Daoy (cell line): ENCODE results near the gene AHDC1. TPM values are rescaled to one million over a fixed set of nuclear protein-coding genes. Genes with fewer than 3 reads are reported as not detected.

Experiments
- total RNA-seq: library from RNA; depleted of rRNA; stranded (reverse); fragments of >200 nt; shearing (Covaris generic); gene quantifications from 2 replicates; pipeline ENCODE4 v1.2.3, GENCODE V29; 2014; rRNA removed

The AHDC1 gene
- total RNA-seq, 1 experiment from 2014 or later: 4.7 TPM

Other genes starting within 250 kb of the AHDC1 start
- gene MAP3K6, start 237.2 kb downstream of the AHDC1 start, total RNA-seq: 8.2 and 12.1 TPM in 2 replicates
- gene FCN3, start 229.3 kb downstream of the AHDC1 start, total RNA-seq: not detected in 2 replicates
- gene CD164L2, start 220.8 kb downstream of the AHDC1 start, total RNA-seq: not detected in 2 replicates
- gene GPR3, start 211.5 kb downstream of the AHDC1 start, total RNA-seq: 0.80 and 2.0 TPM in 2 replicates
- gene WASF2, start 114.0 kb downstream of the AHDC1 start, total RNA-seq: 11.1 and 12.3 TPM in 2 replicates
- not detected in 2 replicates for gene FGR, start 31.0 kb upstream of the AHDC1 start, total RNA-seq
- gene IFI6, start 68.0 kb upstream of the AHDC1 start, total RNA-seq: 12.7 and 20.3 TPM in 2 replicates
- gene FAM76A, start 121.8 kb upstream of the AHDC1 start, total RNA-seq: 7.9 and 8.9 TPM in 2 replicates
- 36.8 and 38.7 TPM in 2 replicates for gene STX12, start 169.1 kb upstream of the AHDC1 start, total RNA-seq
- gene PPP1R8, start 226.6 kb upstream of the AHDC1 start, total RNA-seq: 53.6 and 60.0 TPM in 2 replicates